Dermis blood vessel endothelial cell (primary cell): ENCODE data around the gene GRHPR. TPM values are rescaled to one million over a fixed set of nuclear protein-coding genes. Genes with fewer than 3 reads are reported as not detected.
"Not testable (repeated sequence)": the region's sequence is repeated elsewhere in the genome, so short reads cannot be mapped to it uniquely, and the experiment has no call there.

Source experiments
- DNase-seq: peaks from one replicate; pipeline ENCODE4 v3.0.0; 2010
- total RNA-seq: library from RNA; depleted of rRNA; stranded (reverse); fragments of >200 nt; gene quantifications from 2 replicates; pipeline ENCODE4 v1.2.3, GENCODE V29; 2014

Gene GRHPR
- total RNA-seq, 1 donor from 2014 or later: 174 TPM

DNA sequence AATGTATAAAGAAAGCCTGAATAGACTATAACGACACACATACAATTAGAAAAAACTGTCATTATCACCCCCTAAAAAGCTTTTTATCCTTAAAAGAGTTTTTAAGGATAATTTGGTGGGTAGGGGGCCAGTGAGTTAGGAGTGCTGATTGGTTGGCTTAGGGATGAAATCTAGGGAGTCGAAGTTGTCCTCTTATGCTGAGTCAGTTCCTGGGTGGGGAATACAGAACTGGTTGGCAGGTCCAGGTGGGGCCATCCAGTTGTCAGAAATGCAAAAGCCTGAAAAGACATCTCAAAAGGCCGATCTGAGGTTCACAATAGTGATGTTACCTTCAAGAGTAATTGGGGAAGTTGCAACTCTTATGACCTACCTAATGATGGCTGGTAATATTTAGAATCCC is 29.1 kb downstream of the GRHPR start:
- no peak for DNase-seq

DNA sequence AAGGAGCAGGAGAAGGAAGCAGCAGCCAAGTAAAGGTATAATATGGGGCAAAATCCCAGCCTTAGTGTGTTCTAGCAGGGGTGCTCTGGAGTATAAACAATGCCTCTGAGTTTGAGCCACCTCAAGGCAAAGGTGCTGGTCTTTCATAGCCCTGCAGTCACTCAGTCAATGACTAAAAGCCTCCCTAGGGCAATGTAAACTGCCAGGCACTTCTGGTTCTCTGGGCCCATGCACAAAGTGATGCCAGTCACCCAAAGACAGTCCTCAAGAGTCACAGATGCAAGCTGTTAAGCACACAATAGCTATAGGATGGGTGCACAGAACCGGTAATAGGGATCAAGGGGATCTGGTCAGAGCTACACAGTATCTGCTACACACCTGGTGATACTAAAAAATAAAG is 30.1 kb downstream of the GRHPR start:
- DNase-seq: no peak

DNA sequence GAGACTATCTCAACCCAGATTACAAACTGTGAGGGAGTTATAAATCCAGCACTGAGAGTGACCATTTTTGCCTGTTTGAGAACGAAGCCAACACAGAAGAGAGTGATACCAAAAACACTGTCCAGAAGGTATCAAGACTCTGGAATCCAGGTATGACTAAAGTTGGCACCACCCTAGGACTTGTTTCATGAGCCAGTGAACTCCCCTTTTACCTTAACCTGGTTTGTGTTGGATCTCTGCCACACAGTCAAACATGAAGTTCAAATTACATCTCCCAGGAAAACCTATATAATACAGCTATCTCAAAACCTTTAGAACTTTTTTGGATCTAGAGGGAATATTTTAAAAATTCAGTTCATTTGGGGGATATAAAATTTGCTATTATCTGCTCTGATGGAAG is 31.3 kb downstream of the GRHPR start:
- DNase-seq: no peak

GRCh38 chr9:37454238-37454637 is 31.7 kb downstream of the GRHPR start:
- no peak for DNase-seq

DNA sequence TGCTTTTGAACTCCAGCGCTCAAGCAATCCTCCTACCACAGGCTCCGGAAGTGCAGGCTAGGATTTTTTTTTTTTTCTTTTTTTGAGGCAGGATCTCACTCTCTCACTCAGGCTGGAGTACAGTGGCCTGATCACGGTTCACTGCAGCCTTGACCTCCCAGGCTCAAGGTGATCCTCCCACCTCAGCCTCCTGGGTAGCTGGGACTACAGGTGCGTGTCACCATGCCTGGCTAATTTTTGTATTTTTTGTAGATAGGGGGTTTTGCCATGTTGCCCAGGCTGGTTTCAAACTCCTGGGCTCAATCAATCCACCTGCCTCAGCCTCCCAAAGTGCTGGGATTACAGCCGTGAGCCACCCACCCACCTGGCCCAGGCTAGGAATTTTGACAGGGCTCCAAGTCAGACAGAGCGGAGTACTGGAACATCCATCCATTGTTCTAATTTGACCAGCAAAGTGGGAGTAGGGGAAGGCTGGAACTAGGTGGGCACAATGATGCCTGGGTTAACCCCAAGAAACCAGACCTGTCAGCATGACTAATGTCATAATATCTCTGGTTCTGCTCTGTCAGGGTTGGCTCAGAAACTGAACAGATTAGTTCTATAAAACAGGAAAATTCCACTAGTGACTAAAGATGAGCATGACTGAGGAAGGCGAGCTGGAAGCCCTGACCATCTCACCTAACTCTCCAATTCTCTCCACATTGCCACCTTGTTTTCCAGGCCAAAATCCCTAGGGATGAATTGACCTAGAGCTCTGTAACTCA is 33.6 kb downstream of the GRHPR start:
- no peak for DNase-seq

DNA sequence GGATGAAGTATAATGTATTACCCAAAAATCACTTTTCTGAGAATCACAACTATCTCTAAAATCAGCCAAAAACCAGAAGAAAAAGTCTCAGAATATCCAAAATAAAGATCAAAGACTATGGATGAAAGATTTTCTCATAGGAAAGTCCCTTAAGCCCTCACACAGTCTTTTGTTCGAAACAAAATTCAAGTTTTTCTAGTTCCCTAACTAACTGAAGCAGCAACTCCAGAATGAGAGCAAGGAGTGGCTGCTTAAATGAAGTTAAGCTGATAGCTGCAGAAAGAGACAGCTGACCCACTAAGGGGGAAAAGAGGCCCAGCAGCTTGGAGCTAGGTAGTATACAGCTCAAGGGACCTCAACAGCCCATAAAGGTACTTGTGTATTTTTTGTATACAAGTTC is 34.3 kb downstream of the GRHPR start:
- no peak for DNase-seq

DNA sequence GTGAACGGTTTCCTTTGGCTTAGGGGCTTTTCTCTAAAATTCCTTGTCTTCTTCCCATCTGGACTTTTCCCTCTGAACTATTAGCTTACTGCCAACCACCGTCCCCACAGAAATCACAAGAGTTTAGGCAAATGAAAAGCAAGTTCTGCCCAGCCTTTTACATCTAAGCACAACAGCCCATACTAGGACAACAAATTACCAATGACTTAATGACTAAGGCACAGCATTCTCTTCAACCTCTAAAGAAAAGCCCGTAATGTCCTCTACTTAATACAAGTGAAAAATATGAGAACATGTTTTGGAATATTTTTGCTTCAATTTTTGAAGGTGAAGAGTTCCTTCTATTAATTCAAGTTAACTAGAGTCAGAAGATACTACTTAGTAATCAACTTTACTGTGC is 41.5 kb downstream of the GRHPR start:
- peak; percentile 20 for DNase-seq

DNA sequence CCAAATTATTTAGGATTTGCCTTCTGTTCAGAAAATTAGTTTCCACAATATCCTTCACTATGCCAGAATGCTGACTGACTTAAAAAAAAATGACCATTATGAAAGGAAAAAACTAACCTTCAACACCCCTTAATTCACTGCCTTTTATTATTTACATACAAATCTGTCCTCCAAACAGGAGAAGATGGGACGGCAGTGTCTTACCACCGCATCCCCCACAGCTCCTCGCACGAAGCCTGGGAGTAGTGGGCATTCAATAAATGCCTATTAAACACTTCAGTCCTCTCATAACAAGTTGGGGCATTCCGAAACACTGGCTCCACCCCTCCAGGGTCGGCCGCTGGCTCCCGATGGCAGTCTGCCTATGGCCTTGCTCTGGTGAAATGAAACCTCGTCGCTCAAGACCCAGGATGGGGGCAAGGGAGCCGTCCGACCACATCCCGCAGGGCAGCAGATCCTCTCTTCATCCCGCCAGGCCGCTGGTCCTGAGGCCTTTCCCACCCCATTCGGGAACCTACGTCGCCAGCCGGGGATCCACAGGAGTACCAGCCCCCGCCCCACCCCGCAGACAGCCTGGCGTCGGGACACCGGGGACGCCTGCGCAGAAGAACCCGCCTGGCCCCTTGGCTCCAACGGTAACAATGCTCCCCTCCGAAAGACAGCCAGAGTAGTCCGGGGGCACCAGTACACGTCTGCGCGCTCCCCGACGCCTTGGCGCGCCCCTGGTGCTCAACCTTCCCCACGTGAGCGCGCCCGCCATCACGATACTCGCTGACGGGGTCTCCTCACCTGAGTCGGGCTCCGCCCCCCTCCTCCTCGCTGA is 42.1 kb downstream of the GRHPR start:
- DNase-seq: peak; percentile 76

DNA sequence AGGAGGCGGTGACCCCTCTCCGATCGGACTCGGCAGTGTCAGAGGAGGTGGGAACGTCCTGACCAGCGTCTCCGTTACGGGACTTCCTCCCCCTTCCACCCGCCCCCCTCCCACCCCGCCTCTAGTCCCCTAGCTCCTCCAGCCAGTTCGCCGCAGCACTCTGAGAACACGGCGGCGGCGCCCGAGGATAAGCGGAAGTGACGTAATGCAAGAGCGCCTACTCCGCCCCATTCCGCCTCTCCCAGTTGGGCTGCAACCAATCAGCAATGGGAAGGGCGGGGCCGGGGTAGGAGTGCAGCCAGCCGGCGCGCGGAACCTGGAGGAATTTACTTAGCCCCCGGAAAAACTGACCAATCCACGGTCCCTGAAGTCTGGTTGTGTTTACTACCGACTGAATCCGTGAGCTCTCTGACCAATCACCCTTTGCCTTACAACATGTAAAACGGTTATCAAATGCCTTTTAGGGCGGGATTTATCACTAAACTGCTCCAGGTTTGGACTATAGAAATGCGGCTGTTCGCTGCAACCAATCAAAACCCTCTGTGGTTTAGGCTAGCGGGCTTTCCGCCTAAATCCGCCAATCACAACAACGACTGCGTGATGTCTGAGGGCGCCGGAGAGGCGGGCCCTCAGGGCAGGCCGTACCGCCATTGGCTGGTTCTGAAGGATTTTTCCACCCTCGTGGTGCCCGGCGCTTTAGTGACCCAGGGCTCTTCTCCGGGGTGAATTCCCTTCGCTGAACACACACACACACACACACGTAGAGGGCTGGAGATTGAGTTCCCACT is 42.9 kb downstream of the GRHPR start, which contains the start of gene ZBTB5:
Gene ZBTB5, minus strand, starts transcription at position 202 of the 788 bp plus-strand sequence. CDS start 22,899 bp downstream, outside the sequence.
- DNase-seq: peak; percentile 99

DNA sequence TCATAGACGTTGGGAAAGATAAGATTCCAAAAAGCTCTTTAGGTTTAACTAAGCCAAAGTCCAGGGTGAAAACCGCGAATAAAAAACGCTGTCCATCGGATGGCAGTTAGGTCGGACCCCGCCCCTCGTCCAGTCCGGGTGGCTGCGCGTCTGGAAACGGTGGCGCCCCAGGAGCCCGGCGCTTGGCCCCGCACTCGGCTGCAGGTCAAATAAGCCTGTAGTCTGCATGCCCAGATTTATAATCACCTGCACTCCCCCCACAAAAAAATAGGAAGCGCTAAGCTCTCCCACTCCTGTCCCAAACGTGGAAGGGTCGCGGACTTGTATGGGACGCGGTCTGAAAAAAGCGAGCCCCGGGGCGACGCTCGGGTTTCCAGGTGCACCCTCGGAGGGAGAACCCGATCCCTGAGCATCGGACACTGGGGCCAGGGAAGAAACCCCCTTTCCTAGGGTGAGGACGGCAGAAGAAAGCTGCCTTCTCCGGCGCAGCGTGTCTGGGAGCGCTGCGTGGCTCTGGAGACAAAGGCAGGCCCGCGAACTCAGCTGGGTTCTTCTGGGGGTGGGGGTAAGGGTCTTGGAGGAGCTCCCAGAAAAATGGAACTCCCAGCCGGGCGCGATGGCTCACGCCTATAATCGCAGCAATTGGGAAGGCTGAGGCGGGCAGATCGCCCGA is 43.7 kb downstream of the GRHPR start:
- peak; percentile 80 for DNase-seq

DNA sequence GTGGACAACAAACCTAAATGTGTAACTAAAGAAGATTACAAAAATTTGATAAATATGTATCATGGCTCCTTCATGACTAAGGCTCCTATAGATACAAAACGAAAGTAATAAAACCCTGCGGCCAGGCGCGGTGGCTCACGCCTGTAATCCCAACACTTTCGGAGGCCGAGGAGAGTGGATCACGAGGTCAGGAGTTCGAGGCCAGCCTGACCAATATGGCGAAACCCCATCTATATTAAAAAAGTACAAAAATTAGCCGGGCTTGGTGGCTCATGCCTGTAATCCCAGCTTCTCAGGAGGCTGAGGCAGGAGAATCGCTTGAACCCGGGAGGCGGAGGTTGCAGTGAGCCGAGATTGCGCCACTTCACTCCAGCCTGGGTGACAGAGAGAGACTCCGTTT is 45.0 kb downstream of the GRHPR start:
- DNase-seq: not testable (repeated sequence)

DNA sequence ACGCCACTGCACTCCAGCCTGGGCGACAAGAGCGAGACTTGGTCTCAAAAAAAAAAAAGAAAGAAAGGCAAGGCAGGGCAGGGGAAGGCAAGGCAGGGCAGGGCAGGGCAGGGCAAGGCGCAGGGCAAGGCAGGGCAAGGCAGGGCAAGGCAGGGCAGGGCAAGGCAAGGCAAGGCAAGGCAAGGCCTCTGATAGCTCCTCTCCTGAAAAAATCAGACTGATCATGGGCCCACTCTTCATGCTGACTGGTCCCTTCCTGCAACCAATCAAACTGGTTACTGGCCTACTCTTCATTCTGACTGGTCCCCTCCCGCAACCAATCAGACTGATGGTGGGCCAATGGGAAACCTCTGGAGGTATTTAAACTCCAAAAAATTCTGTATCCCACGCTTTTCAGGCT is 46.1 kb downstream of the GRHPR start:
- DNase-seq: no peak

DNA sequence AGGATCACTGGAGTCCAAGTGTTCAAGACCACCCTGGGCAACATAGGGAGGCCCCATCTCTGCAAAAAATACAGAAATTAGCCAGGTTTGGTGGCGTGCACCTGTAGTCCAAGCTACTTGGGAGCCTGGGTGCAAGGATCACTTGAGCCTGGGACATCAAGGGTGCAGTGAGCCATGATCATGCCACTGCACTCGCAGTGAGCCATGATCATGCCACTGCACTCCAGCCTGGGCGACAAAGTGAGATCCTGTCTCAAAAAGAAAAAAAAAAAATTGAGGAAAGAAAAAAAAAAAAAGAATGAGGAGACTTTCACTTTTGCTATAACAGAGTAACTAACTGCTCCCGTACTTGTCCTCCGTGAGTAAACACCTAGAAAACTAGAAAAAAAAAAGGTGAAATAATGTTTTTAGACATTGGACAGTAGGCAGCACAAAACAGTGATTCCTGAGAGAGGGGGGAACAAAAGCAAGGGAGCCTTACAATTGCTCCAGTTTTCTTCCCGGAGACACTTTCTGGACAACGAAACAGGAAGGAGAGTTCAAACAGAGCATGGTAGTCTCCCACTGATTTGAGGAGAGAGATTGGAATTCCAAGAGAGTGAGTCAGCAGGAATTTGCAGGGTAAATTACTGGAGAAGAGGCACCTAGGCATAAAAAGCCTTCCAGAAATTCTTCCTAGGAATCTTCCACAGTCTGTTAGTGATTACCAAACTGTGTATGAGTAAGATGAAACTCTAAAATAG is 49.6 kb downstream of the GRHPR start:
- peak; percentile 94 for DNase-seq

GRCh38 chr9:37473982-37474381 is 51.5 kb downstream of the GRHPR start:
- DNase-seq: not testable (repeated sequence)

DNA sequence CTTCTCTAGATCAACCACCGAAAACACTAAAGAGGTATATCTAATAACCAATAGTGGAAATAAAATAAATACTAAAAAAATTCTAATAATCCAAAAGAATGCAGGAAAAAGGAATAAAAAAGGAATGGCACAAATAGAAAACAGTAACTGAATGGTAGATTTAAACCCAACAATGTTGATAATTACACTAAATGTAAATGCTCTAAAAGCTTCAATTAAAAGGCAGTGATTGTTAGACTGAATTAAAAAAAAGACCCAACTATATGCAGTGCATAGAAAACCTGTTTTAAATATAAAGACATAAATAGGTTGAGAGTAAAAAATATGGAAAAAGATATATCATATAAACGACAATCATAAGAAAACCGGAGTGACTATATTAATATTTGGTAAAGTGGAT is 51.9 kb downstream of the GRHPR start:
- no peak for DNase-seq

- no peak for DNase-seq
Measured at GRCh38 chr9:37476930-37477329, 54.4 kb downstream of the GRHPR start.

DNA sequence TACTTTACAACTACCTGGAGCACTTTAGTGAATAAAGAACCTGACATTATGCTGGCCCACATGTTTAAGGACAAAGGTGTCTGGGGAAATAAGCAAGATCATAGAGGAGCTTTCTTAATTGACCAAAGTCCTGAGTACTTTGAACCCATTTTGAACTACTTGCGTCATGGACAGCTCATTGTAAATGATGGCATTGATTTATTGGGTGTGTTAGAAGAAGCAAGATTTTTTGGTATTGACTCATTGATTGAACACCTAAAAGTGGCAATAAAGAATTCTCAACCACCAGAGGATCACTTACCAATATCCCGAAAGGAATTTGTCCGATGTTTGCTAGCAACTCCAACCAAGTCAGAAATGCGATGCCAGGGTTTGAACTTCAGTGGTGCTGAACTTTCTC is 54.9 kb downstream of the GRHPR start:
- DNase-seq: not testable (repeated sequence)

GRCh38 chr9:37477987-37478619 is 55.6 kb downstream of the GRHPR start:
- not testable (repeated sequence) for DNase-seq

DNA sequence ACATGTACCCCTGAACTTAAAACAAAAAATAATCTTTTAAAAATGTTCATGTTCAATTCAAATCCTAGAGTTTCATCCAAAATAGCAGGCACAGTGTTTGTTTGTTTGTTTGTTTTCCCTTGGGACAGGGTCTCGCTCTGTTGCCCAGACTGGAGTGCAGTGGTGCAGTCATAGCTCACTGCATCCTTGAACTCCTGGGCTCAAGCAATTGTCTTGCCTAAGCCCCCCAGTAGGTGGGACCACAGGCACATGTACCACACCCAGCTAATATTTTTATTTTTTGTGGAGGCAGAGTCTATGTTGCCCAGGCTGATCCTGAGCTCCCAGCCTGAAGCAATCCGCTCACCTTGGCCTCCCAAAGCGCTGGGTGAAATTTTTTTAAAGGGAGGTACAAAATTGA is 58.3 kb downstream of the GRHPR start:
- no peak for DNase-seq

DNA sequence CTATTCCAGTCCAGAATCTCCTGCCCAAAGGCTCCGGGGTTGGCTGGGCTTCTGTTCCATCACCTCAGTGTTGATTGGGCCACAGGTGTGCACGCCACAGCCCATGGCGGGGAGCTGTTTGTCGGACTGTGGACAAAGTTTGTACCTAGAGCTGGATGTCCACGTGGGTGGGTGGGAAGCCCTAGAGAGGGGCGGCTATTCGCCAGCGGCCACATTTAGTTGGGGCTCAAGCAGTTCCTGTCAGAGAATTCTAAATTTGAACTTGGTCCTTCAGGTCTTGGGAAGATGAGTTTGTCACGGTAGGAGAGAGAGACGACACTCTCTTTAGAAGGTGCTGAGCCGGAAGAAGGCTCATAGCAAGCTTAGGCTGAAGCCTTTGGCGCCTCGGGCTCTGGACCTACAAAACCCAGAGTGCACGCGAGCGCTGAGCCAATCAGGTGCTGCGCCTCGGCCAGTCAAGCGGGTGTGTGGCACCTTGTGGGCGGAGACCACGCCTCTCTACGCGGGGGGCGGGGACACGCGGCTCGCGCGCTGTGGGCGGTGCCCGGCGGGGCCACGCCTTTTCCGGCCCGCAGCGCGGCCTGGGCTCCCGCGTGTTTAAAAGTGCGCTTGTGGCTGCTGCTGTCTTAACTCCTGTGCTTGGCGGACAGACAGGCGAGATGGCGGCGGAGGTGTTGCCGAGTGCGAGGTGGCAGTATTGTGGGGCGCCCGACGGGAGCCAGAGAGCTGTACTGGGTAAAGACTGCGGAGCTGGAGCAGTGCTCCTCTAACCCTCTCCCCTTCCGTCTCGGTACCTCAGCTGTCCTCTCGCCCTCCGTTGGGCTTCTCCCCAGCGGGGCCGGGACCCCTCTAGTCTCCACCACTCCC is 63.1 kb downstream of the GRHPR start, which contains the start of gene POLR1E:
Gene POLR1E, plus strand, starts transcription at position 560 of the 867 bp plus-strand sequence. Its CDS starts 100 bp downstream, at position 660.
- peak; percentile 92 for DNase-seq
